HEK293 (cell line): ENCODE measurements around the gene CRYGN.

Experiments used
- BCL11A ChIP-seq: fragments of 450-650 bp; formaldehyde crosslinking; IDR thresholded peaks from 2 replicates; pipeline ENCODE4 v1.5.1; 2016; ENCODE audit warnings: low read depth, missing biosample characterization, missing genetic modification characterization
- KLF10 ChIP-seq: fragments of 450-650 bp; IDR thresholded peaks from 2 replicates; pipeline ENCODE4 v1.5.1; 2018; ENCODE audit warnings: missing biosample characterization, mild to moderate bottlenecking, missing genetic modification characterization
- ZBTB20 ChIP-seq: fragments of 450-650 bp; formaldehyde crosslinking; IDR thresholded peaks from 2 replicates; pipeline ENCODE4 v1.5.1; 2016; ENCODE audit warnings: missing biosample characterization, missing genetic modification characterization
- ZNF114 ChIP-seq: fragments of 450-650 bp; formaldehyde crosslinking; IDR thresholded peaks from 2 replicates; pipeline ENCODE4 v1.5.0; 2017; ENCODE audit warnings: missing biosample characterization, missing genetic modification characterization
- ZNF146 ChIP-seq: fragments of 450-650 bp; formaldehyde crosslinking; IDR thresholded peaks from 2 replicates; pipeline ENCODE4 v1.5.1; 2016; ENCODE audit warnings: missing biosample characterization, missing genetic modification characterization
- ZNF274 ChIP-seq, 2 experiments: fragments of 200-500 bp in 1 of 2; fragments of 450-650 bp in 1 of 2; sonication (Bioruptor generic) in 1 of 2; formaldehyde crosslinking in 1 of 2; IDR thresholded peaks; 2 replicates each; pipeline versions ENCODE4 v1.5.1 to v1.6.1; 2014 to 2016; ENCODE audit warnings: borderline replicate concordance in 1 of 2, inconsistent platforms in 1 of 2, low read length in 1 of 2, missing biosample characterization in 1 of 2, missing genetic modification characterization in 1 of 2
- ZNF335 ChIP-seq: fragments of 450-650 bp; formaldehyde crosslinking; conservative IDR thresholded peaks from 2 replicates; pipeline ENCODE4 v1.5.1; 2016; ENCODE audit warnings: missing biosample characterization, missing genetic modification characterization
- ZNF423 ChIP-seq: fragments of 450-650 bp; formaldehyde crosslinking; IDR thresholded peaks from 2 replicates; pipeline ENCODE4 v1.5.1; 2016; ENCODE audit warnings: missing biosample characterization, missing genetic modification characterization
- ZNF623 ChIP-seq: fragments of 450-650 bp; formaldehyde crosslinking; IDR thresholded peaks from 2 replicates; pipeline ENCODE4 v1.5.1; 2016; ENCODE audit warnings: missing biosample characterization, missing genetic modification characterization
- TF ChIP-seq, protein P1 (sequence below): fragments of 450-650 bp; formaldehyde crosslinking; IDR thresholded peaks from 2 replicates; pipeline ENCODE4 v1.5.1; 2016; ENCODE audit warnings: missing biosample characterization, missing genetic modification characterization
- TF ChIP-seq, protein P2 (sequence below): fragments of 450-650 bp; formaldehyde crosslinking; IDR thresholded peaks from 2 replicates; pipeline ENCODE4 v1.5.1; 2016; ENCODE audit warnings: missing biosample characterization, missing genetic modification characterization

DNA sequence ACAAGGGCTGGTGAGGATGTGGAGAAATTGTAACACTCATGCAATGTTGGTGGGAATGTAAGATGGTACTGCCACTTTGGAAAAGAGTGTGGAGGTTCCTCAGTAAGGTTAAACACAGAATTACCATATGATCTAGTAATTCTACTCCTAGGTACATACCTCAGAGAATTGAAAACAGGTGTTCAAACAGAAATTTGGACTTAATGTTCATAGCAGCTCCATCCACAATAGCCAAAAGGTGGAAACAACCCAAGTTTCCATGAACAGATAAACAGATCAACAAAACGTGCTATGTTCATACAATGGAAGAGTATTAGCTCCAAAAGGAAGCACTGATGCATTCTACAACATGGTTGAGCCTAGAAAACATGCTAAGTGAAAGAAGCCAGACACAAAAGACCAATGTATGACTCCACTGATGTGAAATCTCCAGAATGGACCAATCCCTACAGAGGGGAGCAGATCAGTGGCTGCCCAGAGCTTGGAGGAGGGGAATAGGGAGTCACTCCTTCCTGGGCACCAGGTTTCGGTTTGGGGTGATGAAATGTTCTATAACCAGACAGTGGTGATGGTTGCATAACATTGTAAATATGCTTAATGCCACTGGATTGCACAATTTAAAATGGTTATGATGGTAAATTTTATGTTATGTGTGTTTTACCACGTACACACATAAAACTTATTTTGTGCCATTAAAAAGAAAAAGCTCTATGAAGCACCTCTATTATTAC lies 24.4 kb downstream of the CRYGN start:
- TF ChIP-seq KLF10 (no peak), ZNF335 (tag by site-specific recombination) (no peak), ZNF623 (tag by site-specific recombination) (no peak), ZNF114 (tag by site-specific recombination) (no peak), BCL11A (tag by site-specific recombination) (no peak), ZNF146 (tag by site-specific recombination) (no peak), ZNF274 (IDR thresholded peaks at IDR 0.05; ENCODE audit: low read length) (no peak), ZNF274 (tag by site-specific recombination; IDR thresholded peaks at IDR 0.05; ENCODE audit: borderline replicate concordance) (no peak), ZBTB20 (tag by site-specific recombination) (no peak), ZNF423 (tag by site-specific recombination) (no peak)
- TF ChIP-seq, protein P1, sequence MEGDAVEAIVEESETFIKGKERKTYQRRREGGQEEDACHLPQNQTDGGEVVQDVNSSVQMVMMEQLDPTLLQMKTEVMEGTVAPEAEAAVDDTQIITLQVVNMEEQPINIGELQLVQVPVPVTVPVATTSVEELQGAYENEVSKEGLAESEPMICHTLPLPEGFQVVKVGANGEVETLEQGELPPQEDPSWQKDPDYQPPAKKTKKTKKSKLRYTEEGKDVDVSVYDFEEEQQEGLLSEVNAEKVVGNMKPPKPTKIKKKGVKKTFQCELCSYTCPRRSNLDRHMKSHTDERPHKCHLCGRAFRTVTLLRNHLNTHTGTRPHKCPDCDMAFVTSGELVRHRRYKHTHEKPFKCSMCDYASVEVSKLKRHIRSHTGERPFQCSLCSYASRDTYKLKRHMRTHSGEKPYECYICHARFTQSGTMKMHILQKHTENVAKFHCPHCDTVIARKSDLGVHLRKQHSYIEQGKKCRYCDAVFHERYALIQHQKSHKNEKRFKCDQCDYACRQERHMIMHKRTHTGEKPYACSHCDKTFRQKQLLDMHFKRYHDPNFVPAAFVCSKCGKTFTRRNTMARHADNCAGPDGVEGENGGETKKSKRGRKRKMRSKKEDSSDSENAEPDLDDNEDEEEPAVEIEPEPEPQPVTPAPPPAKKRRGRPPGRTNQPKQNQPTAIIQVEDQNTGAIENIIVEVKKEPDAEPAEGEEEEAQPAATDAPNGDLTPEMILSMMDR (tag by site-specific recombination), result no peak
- TF ChIP-seq, protein P2, sequence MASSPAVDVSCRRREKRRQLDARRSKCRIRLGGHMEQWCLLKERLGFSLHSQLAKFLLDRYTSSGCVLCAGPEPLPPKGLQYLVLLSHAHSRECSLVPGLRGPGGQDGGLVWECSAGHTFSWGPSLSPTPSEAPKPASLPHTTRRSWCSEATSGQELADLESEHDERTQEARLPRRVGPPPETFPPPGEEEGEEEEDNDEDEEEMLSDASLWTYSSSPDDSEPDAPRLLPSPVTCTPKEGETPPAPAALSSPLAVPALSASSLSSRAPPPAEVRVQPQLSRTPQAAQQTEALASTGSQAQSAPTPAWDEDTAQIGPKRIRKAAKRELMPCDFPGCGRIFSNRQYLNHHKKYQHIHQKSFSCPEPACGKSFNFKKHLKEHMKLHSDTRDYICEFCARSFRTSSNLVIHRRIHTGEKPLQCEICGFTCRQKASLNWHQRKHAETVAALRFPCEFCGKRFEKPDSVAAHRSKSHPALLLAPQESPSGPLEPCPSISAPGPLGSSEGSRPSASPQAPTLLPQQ (tag by site-specific recombination), result no peak
